ENCODE data around the gene PIK3R3. TPM values are rescaled to one million over a fixed set of nuclear protein-coding genes. Genes with fewer than 3 reads are reported as not detected.

Gene PIK3R3
- total RNA-seq, 1 experiment from 2014 or later: 12.4 TPM

GRCh38 chr1:46113948-46114347 is 18.5 kb downstream of the PIK3R3 start:
- Histone ChIP-seq H3K27me3 (ENCODE audit: insufficient read depth, low read length) (no peaks in the 10 kb centered on the region), H3K9ac (ENCODE audit: extremely low read depth, insufficient read length, low read length) (no peak overlapping the region), H3K23me2 (ENCODE audit: insufficient read length, low read depth, low read length, poor library complexity, severe bottlenecking) (no peaks in the 10 kb centered on the region), H3K79me2 (ENCODE audit: insufficient read depth, low read length) (no peaks in the 10 kb centered on the region), H4K20me1 (ENCODE audit: control insufficient read depth, insufficient read depth, insufficient read length) (no peaks in the 10 kb centered on the region), H3K4me1 (ENCODE audit: insufficient read depth, low read length) (0 out of 2 replicates have a peak, but pooled peaks cover 4% of the 10 kb centered on the region), H3K4me2 (ENCODE audit: insufficient read depth, insufficient read length, low read length) (no peak overlapping the region), H2AFZ (ENCODE audit: low read length) (no peak overlapping the region), H3K9me3 (ENCODE audit: control insufficient read depth, low read depth, low read length) (no peaks in the 10 kb centered on the region), H2BK20ac (ENCODE audit: low read depth, low read length, poor library complexity, severe bottlenecking) (no peak overlapping the region), H3K23ac (ENCODE audit: insufficient read length, low read depth, low read length) (no peak overlapping the region), H2AK5ac (ENCODE audit: insufficient read length, low read length) (no peak overlapping the region), H4K8ac (replicated peaks; ENCODE audit: insufficient read length, low read depth, low read length) (no peak overlapping the region), H3K14ac (ENCODE audit: insufficient read depth, low read length) (no peak overlapping the region), H3K4ac (ENCODE audit: low read depth, low read length) (no peak overlapping the region), H3K56ac (ENCODE audit: insufficient read length, low read depth, low read length) (no peak overlapping the region), H4K91ac (ENCODE audit: insufficient read length, low read depth, low read length) (no peak overlapping the region), H3T11ph (ENCODE audit: low read length) (no peak overlapping the region), H3K27ac (ENCODE audit: insufficient read length, low read depth, low read length) (no peak overlapping the region), H4K5ac (ENCODE audit: insufficient read length, low read depth, low read length) (no peak overlapping the region), H2BK12ac (ENCODE audit: insufficient read length, low read depth, low read length) (no peak overlapping the region), H2BK120ac (ENCODE audit: low read depth, low read length, poor library complexity, severe bottlenecking) (no peak overlapping the region), H2BK5ac (ENCODE audit: insufficient read length, low read length) (no peak overlapping the region), H2BK15ac (ENCODE audit: low read depth, low read length) (no peak overlapping the region), H3K79me1 (ENCODE audit: insufficient read depth, low read depth, low read length, poor library complexity, severe bottlenecking) (no peaks in the 10 kb centered on the region), H3K18ac (ENCODE audit: insufficient read length, low read depth, low read length) (no peak overlapping the region)
- Mint-ChIP-seq H3K27ac (no peak overlapping the region), H3K4me3 (no peak overlapping the region), H3K36me3 (ENCODE audit: insufficient read depth in 1 of 3, low read depth in 3 of 3) (no peaks in the 10 kb centered on the region), H3K9me3 (no peaks in the 10 kb centered on the region), H3K27me3 (ENCODE audit: low read depth) (no peaks in the 10 kb centered on the region), H3K4me1 (peaks cover 14% of the 10 kb centered on the region in 2 experiments)
- DNase-seq: no peak
- no peak for TF ChIP-seq CTCF (conservative IDR thresholded peaks at IDR 0.05)
- WGBS (ENCODE audit: extremely low coverage, insufficient read length, low lambda C conversion rate): no CpG with 5 or more reads among the region's 5 CpGs

Data from H9 (cell line).